ENCODE data around the gene ABHD16A. TPM values are rescaled to one million over a fixed set of nuclear protein-coding genes. Genes with fewer than 3 reads are reported as not detected.

The ABHD16A gene
- total and polyA plus RNA-seq, 2 of the 13 experiments (the other 11 are each of a cell fraction or from before 2014, with no cell fraction given) = 43.5 to 45.4 TPM

- TF ChIP-seq ZNF362 (CRISPR knock-in tag; IDR thresholded peaks at IDR 0.05; ENCODE audit: borderline replicate concordance) = no peak
- 0 out of 2 replicates have a peak, but pooled peaks have one; percentile 33 for TF ChIP-seq DNMT3B (CRISPR knock-in tag; conservative IDR thresholded peaks at IDR 0.05)
- TF ChIP-seq ZNF772 (CRISPR knock-in tag; IDR thresholded peaks at IDR 0.05) = no peak
- TF ChIP-seq ZNF572 (CRISPR knock-in tag; IDR thresholded peaks at IDR 0.05) = 0 out of 2 replicates have a peak, but pooled peaks have one; percentile 81
- TF ChIP-seq ZFP36L2 (CRISPR knock-in tag; IDR thresholded peaks at IDR 0.05) = no peak
- no peak for TF ChIP-seq SMAD1 (CRISPR knock-in tag; IDR thresholded peaks at IDR 0.05; ENCODE audit: borderline replicate concordance, low read depth)
- TF ChIP-seq BRCA1 (CRISPR knock-in tag; IDR thresholded peaks at IDR 0.05) = no peak
- TF ChIP-seq ZNF646 (CRISPR knock-in tag; IDR thresholded peaks at IDR 0.05) = no peak
- no peak for TF ChIP-seq ZNF879 (CRISPR knock-in tag; IDR thresholded peaks at IDR 0.05)
- peak; percentile 63; the same call in 1 of the 2 replicates for TF ChIP-seq ZNF768 (CRISPR knock-in tag; IDR thresholded peaks at IDR 0.05)
- TF ChIP-seq ZBTB10 (CRISPR knock-in tag; IDR thresholded peaks at IDR 0.05; ENCODE audit: borderline replicate concordance) = no peak
- TF ChIP-seq DMAP1 (CRISPR knock-in tag; IDR thresholded peaks at IDR 0.05) = no peak
Measured at GRCh38 chr6:31728767-31729514, 25.8 kb upstream of the ABHD16A start, which contains the start of gene DDAH2 (continued).
